ENCODE results near the gene COA3. TPM values are rescaled to one million over a fixed set of nuclear protein-coding genes. Genes with fewer than 3 reads are reported as not detected.
A peak's percentile ranks its signal among the peaks of the same experiment; 100 is the strongest.

The COA3 gene, protein sequence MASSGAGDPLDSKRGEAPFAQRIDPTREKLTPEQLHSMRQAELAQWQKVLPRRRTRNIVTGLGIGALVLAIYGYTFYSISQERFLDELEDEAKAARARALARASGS
- 10 to 100 TPM; 52.8 to 67.3 (median 61.1) TPM for total RNA-seq (2021; fragmentation: NEBNext Ultra II Directional; extraction: Animal tissue kit (Norgen Biotek cat#: 25700))
- long read RNA-seq, transcript COA3-201 (2 exons, 771 nt) = major isoform, 63 of 63 reads
- long read RNA-seq, partial matches to known transcripts = 0 of 63 reads
- long read RNA-seq, other reads (novel, unspliced or antisense) = 0 of 63 reads

DNA sequence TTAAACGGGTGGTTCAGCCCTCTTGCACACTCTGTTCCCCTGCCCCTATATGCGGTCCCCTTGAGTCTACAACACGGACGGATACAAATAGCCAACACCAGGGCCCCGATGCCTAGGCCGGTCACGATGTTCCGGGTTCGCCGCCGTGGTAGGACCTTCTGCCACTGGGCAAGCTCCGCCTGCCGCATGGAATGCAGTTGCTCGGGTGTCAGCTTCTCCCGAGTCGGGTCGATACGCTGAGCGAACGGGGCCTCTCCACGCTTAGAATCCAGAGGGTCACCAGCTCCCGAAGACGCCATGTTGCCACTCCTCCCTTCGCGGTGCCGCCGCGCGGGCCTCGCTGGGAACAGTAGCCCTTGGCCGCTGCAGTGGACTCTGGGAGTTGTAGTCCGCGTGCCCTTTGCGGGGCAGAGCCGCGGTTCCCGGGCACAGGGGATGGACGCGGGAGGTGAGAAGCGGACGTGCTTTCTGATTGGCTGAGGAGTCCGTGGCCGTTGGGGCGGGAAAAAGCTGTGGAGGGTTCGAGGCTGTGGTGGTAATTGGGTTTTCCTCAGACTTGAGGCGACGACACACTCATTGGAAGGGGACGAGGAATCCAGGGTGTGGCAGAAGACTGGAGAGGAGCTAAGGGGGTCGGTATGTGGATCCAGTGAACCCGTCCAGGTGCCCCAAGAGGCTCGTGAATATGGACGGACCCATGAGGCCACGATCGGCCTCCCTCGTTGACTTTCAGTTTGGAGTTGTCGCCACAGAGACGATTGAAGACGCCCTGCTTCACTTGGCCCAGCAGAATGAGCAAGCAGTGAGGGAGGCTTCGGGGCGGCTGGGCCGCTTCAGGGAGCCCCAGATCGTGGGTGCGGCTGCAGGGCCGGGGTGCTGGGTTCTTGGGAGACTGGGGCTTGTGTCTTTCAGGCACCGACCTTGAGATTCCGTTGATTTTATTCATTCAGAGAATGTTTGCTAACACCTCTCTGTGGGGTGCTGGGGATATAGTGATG is at the start of gene COA3, which contains the start of gene CNTD1:
TSS of gene COA3 (minus strand) at position 322 of the 998 bp plus-strand sequence. CDS start at position 299, 23 bp downstream.
TSS of gene CNTD1 (plus strand) at position 479 of the 998 bp plus-strand sequence. CDS start at position 686, 207 bp downstream.
- Mint-ChIP-seq H3K4me1 (ENCODE audit: low read depth) (peaks cover 23% of the 10 kb centered on the region), H3K9me3 (peaks cover 4% of the 10 kb centered on the region), H3K27ac (peak within 1 kb of the TSS; percentile 71), H3K36me3 (ENCODE audit: low read depth) (peaks cover 11% of the 10 kb centered on the region), H3K4me3 (peak within 1 kb of the TSS; percentile 94), H3K27me3 (ENCODE audit: insufficient read depth) (peaks cover 10% of the 10 kb centered on the region)
- TF ChIP-seq, protein P1, sequence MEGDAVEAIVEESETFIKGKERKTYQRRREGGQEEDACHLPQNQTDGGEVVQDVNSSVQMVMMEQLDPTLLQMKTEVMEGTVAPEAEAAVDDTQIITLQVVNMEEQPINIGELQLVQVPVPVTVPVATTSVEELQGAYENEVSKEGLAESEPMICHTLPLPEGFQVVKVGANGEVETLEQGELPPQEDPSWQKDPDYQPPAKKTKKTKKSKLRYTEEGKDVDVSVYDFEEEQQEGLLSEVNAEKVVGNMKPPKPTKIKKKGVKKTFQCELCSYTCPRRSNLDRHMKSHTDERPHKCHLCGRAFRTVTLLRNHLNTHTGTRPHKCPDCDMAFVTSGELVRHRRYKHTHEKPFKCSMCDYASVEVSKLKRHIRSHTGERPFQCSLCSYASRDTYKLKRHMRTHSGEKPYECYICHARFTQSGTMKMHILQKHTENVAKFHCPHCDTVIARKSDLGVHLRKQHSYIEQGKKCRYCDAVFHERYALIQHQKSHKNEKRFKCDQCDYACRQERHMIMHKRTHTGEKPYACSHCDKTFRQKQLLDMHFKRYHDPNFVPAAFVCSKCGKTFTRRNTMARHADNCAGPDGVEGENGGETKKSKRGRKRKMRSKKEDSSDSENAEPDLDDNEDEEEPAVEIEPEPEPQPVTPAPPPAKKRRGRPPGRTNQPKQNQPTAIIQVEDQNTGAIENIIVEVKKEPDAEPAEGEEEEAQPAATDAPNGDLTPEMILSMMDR (IDR thresholded peaks at IDR 0.05) = peak; percentile 37; the same call in 1 of the 2 replicates
- DNase-seq = peak; percentile 79

GRCh38 chr17:42848093-42848492 is 49.6 kb upstream of the COA3 start:
- Mint-ChIP-seq H3K4me1 (ENCODE audit: low read depth) (peaks cover 14% of the 10 kb centered on the region), H3K4me3 (no peak overlapping the region), H3K9me3 (no peaks in the 10 kb centered on the region), H3K27ac (no peak overlapping the region), H3K36me3 (ENCODE audit: low read depth) (peaks cover 10% of the 10 kb centered on the region), H3K27me3 (ENCODE audit: insufficient read depth) (no peaks in the 10 kb centered on the region; the same call in 1 of the 2 replicates)
- no peak for DNase-seq
- TF ChIP-seq, protein P1 (IDR thresholded peaks at IDR 0.05) = no peak

- TF ChIP-seq, protein P1 (IDR thresholded peaks at IDR 0.05) = no peak
- Mint-ChIP-seq H3K27ac (0 out of 2 replicates have a peak overlapping the region, but pooled peaks have one; percentile 0), H3K4me3 (no peak overlapping the region), H3K27me3 (ENCODE audit: insufficient read depth) (no peaks in the 10 kb centered on the region; the same call in 1 of the 2 replicates), H3K36me3 (ENCODE audit: low read depth) (peaks cover 21% of the 10 kb centered on the region), H3K9me3 (no peaks in the 10 kb centered on the region), H3K4me1 (ENCODE audit: low read depth) (peaks cover 14% of the 10 kb centered on the region)
- peak; percentile 23 for DNase-seq
Measured at GRCh38 chr17:42846594-42847280, 48.2 kb upstream of the COA3 start.

DNA sequence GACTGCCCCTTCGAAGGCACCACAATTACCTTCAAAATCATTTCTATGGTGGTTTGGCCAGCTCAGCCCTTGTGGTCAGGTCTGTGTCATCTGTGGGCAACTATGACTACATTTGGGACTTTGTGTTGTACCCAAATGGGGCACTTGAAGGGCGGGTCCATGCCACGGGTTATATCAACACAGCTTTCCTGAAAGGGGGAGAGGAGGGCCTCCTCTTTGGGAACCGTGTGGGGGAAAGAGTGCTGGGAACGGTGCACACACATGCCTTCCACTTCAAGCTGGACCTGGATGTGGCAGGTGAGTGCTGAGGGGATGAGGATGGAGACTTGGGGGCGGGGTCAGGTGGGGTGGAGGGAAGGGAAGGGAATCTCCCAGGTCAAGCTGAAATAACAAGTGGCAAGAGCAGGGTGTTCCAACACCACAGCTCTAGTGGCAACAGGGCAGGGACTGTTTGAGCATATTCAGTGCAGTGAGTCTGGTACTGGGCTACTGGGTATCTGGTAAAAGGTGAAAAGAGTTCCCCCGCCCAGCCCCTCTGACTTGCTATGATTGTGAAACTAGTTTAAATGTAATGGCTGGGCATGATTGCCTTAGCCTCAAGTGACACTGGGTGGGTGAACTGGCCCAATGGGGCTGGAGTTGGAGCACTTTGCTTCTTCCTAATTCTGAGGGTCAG is 47.6 kb upstream of the COA3 start:
- Mint-ChIP-seq H3K4me1 (ENCODE audit: low read depth) (peaks cover 14% of the 10 kb centered on the region), H3K4me3 (no peak overlapping the region), H3K36me3 (ENCODE audit: low read depth) (peaks cover 21% of the 10 kb centered on the region), H3K27me3 (ENCODE audit: insufficient read depth) (no peaks in the 10 kb centered on the region; the same call in 1 of the 2 replicates), H3K9me3 (no peaks in the 10 kb centered on the region), H3K27ac (0 out of 2 replicates have a peak overlapping the region, but pooled peaks have one; percentile 0)
- DNase-seq = no peak
- TF ChIP-seq, protein P1 (IDR thresholded peaks at IDR 0.05) = no peak

Measured in HFFc6 (cell line).